Measurements from ENCODE around the gene DMGDH.
"Not testable (repeated sequence)": the region's sequence is repeated elsewhere in the genome, so short reads cannot be mapped to it uniquely, and the experiment has no call there.

DMGDH gene

DNA sequence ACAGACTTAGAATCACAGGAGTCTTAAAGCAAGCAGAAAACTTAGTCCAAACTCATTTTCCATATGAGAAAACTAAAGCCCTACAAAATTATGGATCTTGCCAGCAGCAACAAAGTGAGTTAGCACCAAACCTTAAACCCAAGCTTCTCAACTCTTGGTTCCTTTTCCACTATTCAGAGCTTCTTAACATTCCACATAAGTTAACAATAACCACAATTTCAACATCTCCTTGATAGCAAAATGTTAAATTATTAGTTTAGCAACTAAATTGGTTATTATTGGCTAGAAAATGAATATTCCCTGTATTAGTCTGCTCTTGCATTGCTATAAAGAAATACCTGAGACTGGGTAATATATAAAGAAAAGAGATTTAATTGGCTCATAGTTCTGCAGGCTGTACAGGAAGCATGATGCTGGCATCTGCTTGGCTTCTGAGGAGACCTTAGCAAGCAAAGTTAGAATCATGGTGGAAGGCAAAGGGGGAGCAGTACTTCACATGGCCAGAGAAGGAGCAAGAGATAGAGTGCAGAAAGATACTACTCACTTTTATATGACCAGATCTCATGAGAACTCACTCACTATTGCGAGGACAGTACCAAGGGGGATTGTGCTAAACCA is 58.1 kb downstream of the DMGDH start:
- DNase-seq (ENCODE audit: low spot score), result peak; percentile 48

DNA sequence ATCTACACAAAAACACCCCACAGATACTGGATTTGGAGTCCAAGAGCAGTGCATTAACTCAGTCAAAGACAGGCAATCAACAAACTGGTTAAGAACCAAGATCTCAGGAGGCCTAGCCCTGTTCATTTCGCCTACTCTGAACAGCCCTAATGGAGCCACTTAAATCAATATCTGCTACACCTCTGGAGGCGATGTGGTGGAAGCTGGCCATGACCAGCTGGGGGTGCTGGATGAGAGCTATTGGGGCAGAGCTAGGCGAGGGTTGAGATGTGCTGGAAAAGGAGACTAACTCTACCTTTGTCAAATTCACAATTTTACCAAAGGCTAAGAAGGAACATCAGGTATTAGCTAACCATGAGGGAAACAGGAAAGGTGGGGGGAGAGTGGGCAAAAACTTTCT is 61.1 kb downstream of the DMGDH start:
- no peak for DNase-seq (ENCODE audit: low spot score)

DNA sequence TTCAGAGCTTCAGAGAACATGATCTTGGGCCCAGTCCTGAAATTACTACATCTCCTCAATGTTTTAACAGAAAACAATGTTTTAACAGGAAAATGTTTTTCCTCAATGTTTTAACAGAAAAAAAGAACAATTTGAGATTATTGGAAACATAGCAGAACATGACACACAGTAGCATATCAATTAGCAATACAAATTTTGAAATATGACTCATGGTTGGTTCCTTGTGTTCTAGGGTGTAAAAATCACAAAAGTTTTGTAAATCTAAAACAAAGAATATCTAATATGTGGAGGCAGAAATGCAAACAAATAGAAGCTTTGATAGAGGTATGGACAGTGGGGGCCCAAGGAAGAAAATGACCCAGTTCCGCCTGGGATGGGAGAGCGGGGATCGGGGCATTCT is 61.6 kb downstream of the DMGDH start:
- no peak for DNase-seq (ENCODE audit: low spot score)

DNA sequence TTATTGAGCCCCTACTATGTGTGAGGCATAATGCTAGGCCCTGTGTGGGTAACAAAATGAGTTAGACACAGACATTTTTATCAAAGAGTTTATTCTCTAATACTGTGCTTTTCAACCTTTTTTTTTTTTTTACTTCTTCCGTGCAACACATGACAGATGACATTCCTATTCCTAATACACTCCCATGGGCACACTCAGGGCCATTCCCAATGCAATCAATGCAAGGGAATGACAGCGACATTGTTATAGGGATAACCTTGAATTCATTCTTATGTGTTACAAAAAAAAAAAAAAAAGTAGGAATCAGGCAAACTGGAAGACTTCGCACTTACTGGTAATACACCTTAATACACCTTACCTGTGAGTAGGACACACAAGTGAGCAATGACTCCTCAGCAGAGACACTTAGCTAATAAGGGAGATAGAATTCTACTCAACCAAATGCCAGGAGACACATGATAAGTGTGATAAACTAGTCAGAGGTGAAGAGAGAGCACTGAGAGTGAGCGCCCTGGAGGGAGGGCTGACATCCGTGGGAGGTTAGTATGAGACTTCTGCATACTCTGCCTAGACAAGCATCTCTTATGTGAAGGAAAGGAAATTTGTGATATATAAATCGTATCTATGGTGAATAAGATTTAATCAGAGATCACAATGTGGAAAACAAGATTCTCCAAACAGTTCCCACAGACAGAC is 63.4 kb downstream of the DMGDH start:
- no peak for DNase-seq (ENCODE audit: low spot score)

DNA sequence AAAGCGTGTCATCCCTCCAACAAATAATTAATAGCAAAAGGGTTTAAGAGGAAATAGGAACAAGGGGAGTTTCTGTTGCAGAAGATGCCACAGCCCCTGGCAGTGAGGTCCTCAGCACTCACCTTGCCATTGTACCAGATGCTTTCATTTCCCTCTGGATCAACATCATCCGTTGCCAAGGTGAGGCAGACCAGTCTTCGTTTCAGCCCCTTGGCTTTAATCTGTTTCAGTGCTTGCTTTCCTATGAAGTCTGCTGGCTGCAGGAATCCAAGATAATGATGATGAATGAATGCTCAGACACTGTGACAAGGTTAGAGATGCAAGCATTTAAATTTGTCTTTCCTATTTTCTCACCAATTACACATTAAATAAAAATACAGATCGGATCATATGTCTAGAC is 64.3 kb downstream of the DMGDH start:
- DNase-seq (ENCODE audit: low spot score), result no peak

DNA sequence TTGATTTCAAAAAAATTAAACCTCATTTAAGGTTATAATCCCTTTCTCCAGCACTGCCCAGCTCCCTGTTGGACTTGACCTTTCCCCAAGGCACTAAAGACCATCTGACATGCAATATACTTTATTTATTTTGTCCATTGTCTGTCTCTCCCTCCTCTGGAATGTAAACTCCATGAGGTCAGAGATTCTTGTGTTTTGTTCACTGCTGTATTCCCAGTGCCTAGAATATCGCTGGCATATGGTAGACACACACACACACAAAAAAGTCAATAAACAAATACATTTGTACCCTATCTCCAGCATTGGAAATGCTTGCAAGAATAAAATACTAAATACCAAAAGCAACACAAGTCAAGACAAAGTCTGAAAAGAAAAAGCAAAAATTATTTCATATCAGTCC is 67.1 kb downstream of the DMGDH start:
- DNase-seq (ENCODE audit: low spot score), result no peak

DNA sequence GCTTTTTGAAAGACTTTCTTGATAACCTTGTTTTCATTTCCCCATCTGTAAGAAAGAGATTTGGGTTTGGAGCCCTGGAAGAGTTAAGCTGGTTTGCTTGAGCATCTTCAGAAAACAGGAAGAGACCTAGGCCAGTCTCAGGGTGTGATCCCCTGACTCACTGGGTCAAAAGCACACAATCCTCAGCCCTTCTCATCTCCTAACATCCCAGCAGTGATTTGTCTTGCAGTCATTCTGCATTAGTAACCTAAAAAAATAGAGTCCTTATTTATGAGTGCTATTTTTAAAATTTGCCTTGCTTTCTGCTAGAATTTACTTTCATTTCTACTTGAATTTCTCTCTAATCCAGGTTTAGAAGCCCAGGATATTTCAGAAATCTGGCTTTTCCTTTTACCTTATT is 68.0 kb downstream of the DMGDH start:
- peak; percentile 50 for DNase-seq (ENCODE audit: low spot score)

DNA sequence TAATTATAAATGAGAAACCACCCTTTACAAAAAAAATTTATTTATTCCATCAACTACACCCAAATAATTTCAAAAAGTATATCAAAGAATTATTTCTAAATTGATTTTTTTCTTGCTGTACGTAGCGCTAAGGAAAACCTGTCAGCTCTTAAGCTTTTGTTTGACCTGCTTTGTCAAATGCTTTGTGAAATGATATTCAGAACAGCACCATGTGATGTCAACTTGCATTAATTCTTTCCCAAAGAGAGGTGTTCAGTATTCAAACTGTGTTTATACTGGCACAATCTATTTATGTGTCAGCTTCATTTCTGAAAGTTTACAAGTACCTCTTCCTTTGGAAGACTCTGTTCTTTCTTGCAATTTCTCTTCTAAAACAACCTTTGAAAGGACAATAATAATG is 72.4 kb downstream of the DMGDH start:
- DNase-seq (ENCODE audit: low spot score), result no peak

DNA sequence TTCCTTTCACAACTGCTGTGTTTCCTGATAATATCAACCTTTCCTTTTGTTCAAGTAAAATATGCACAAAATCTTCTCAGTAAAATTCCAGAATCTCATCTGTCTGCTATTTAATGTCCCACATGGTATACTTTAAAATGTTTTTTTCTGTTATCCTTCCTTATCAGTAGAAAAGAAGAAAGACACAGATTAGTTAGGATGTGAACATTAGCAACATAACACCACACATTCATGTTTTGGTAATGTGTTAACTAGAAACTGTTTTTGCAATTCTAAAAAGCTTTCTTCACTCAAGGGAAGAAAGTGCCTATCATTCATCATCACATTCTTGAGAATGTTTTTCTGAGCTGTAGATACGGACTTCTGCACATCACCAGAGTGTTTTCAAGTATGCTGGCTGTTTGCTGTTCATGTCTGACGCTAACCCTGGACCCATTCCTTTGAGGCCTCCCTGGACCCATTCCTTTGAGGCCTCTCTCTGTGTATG is 73.9 kb downstream of the DMGDH start:
- DNase-seq (ENCODE audit: low spot score), result no peak

DNA sequence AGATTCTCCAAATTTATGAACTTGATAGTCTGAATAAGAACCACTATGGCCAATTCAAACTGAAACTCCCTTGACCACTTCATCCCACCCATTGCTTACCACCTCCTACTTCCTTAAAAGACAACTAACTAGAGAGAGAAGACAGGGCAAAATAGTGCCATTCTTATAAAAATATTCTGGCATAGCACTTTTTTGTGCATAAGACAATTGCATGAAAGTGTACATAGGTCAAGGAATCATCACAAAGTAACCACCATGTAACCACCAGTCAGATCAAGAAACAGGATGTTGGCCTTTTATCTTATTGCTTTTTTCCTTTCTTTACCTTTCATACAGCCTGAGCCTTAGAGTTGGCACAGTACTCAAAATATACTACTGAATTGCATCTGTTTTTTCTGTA is 76.3 kb downstream of the DMGDH start:
- DNase-seq (ENCODE audit: low spot score), result no peak

DNA sequence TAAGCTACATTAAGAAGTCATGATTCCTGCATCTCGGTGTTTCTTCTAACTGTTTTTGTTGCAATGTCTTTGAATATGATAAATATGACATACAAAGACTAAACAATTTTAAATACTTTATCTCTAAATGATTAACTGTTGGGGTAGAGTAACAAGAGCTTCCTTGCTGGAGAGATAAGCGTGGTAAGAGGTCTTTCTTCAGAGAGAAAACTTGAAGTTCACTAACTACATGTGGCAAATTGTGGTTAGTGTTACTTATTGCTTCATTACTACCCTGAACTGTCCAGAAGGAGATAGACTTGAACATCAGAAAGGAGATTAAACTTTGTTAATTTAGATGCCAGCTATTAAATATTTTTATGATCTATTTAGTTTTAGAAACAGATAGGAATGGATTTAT is 77.3 kb downstream of the DMGDH start:
- DNase-seq (ENCODE audit: low spot score), result no peak

DNA sequence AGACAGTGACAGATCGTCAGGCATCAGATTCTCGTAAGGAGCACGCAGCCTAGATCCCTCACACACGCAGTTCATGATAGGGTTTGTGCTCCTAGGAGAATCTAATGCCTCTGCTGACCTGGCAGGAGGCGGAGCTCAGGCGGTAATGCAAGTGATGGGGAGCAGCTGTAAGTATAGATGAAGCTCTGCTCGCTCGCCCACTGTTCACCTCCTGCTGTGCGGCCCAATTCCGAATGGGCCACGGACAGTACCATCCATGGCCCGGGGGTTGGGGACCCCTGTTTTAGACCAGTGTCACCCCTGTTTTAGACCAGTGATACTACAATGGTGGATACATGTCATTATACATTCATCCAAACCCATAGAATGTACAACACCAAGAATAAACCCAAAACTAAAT is 80.4 kb downstream of the DMGDH start:
- DNase-seq (ENCODE audit: low spot score), result no peak

DNA sequence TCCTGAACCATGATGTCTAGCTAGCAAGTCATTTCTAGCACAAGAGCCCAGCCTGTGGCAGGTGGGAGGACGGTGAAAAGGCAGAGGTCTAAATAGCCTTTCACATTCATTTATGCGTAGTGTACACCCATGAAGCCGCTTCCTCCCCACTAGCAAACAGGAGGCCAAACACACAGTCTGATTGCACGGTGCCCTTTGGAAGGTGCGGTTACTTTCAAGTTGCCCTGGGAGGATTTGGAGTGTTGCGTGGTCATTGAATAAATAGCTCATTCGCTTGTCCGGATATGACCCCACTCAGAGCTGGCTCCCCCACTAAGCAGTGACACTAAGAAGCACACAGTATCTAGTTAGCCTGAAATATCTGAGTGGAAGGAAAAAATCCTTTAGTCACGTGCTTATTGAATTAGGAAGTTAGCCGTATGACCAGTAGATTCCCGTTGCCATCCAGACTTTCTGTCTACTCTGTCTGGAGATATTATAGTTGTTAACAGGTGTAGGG is 83.7 kb downstream of the DMGDH start:
- peak; percentile 28 for DNase-seq (ENCODE audit: low spot score)

DNA sequence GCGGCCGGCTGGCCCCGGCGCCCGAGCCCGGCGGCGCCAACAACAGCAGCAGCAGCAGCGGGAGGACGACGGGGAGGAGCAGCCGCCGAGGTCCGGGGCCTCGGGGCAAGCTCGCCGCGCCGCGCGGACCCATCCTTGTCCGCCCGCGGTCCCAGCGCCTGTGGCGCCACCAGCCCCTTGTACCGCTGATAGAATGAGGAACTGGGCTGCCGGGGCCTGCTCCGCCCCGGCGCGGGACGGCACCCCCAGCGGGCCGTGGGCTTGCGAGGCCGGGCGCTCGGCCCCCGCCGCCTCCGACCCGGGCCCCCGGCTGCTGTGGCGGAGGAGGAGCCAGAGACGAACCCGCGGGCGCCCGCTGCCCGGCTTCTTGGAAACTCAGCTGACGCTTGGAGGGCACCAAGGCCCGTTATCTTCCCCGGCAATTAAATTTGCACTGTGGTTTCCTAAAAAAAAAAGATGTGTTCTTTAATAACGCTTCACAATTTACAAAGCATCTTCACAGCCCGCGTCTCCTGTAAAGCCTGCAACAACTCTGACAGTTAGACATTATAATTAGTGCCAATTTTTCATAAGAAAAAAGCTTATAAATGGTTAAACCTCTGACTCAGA is 84.3 kb downstream of the DMGDH start, which contains the start of gene ARSB:
TSS of gene ARSB (minus strand) at position 195 of the 609 bp plus-strand sequence. CDS start at position 133, 62 bp downstream.
- DNase-seq (ENCODE audit: low spot score), result peak; percentile 68

DNA sequence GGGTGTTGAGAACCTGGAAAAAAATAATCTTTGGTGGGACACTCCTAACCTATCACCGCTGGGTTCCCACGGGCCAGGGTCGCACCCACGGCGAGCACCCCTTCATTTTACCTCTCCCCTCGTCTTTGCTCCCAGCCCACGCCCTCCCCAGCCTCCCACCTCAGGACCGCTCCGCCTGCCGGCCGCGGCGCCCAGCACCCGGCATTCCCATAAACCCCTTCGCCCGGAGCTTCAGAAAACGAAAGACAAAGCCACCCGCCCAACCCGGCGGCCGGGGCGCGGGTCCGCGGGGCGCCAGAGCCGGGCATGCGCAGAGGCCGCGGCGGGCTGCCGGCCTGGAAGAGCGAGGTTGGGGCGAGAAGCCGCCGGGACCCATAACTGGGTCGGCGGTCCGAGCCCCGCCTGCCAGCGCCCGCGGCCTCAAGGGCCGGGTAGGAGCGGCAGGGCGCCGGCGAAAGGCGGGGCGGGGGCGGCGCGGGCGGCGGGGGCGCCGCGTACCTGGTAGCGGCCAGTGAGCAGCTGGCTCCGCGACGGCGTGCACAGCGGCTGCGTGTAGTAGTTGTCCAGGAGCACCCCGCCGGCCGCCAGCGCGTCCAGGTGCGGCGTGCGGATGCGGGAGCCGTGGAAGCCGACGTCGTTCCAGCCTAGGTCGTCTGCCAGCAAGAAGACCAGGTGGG is 84.9 kb downstream of the DMGDH start:
- DNase-seq (ENCODE audit: low spot score), result peak; percentile 97

DNA sequence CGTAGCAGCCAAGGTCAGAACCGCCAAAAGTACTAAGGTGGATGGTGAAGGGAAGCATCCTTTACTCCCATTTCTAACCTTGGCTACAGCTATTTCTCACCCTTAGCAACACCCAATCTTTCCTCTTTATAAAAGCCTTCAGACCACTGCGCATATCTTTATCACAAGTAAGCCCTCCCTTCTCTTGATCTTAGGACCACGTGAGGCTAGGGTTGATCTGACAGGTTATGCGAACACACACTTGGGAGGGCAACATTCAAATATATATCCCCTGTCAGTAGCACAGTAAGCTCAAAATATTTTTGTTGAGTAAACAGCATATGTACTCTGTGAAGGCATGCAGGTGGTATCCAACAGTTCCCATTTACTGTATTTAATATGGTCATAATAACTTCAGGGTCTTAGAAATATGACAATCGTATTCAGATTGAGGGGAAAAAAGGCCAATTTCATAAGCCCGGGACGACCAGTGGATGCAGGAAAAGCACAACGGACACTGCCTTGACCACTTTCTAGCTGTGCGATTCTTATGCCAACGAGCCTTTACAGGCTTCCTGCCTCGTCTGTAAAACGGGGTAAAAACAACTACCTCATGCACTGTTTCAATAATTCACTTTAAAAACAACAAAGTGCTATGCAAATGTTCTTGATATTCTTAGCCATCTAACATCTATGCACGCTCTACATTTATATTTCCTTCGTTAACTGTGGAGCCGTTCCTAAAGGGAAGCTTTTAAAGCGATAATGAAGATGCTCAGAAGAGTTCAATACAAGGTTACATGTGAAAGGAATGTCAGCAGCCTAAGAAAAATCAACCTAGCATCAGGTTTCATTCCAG is 85.7 kb downstream of the DMGDH start:
- no peak for DNase-seq (ENCODE audit: low spot score)

DNA sequence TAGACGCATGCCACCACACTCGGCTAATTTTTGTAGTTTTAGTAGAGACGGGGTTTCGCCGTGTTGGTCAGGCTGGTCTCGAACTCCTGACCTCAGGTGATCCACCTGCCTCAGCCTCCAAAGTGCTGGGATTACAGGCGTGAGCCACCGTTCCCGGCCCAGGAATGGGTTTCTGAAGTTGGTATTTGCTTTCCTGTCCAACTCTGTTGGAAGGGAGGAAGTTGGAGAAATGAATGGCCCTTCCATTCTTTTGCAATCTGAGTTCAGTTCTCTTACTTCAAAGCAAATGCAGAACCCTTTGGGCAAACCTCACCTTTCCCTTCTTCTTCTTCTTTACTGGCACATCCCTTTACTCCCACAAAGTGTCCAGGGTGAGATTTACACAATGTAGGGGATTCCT is 86.3 kb downstream of the DMGDH start:
- not testable (repeated sequence) for DNase-seq (ENCODE audit: low spot score)

DNA sequence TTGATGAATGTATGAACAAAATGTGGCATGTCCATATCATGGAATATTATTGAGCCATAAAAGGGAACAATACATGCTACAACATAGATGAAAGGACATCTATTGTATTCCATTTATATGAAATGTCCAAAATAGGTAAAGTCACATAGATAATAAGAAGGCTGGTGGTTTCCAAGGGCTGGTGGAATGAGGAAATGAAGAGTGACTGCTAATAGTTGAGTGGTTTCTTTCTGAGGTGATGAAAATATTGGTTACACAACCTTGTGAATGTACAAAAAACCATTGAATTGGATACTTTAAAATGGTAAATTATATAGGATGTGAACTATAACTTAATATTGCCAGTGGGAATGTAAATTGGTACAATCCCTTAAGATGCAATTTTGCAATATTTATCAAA is 89.6 kb downstream of the DMGDH start:
- DNase-seq (ENCODE audit: low spot score), result no peak

DNA sequence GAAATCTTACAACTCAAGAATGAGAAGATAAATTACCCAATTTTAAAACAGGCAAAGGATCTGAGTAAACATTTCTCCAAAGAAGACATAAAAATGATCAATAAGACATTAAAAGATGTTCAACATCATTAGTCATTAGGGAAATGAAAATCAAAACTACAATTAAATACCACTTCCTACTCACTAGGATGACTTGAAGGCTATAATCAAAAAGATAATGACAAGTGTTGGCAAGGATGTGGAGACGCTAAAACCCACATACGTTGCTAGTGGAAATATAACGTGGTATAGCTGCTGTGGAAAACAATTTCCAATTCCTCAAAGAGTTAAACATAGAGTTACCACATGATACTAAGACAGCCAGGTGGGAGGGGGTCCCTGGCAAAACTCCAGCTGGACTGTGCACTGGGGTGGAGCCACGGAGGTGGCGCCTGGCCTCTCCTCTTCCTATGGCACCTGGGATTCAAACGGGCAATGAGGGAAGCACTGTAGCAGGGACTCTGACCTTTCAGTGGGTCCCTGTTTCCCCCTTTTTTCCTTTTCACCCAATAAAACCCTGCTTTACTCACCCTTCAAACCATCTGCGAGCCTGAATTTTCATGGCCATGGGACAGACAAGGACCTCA is 90.2 kb downstream of the DMGDH start:
- DNase-seq (ENCODE audit: low spot score), result no peak

DNA sequence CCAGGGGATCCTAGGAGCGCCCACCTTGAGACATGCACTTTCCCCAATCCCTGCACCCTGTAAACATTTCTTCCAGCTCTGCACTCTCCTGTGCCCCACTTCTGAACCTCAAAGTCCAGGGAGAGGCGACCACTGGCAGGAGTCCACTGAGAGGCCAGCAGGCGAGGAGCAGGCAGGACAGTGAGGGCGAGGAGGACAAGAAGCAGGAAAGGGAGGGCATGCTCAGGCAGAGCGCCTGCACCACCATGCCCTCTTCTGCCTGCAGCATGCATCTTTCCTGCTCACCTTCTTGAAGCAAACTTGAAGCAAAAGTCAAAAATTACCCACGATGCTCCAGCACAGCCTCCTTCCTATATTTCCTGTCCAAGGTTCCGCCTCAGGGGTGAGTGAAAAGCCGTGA is 94.4 kb downstream of the DMGDH start:
- no peak for DNase-seq (ENCODE audit: low spot score)

DNA sequence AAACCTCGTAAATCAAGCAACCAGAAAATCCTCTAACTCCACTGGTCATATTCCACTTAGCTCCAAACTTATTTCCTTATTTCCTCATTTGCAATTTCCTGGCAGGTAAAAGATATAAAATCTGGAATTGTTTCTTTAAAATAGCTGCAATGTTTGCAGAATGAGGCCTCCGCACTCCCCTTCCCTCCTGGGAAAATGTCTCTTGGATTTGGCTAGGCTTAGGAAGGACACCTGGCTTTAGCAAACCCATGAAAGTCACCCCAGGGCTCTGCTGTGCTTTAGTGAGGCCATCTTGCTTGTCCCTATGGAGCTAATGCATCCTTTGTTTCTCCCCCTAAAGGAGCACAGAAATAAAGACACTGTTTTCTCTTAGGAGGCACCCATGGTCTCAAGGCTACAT is 94.9 kb downstream of the DMGDH start:
- DNase-seq (ENCODE audit: low spot score), result no peak

Data from AG20443 (cell line).